Measurements from ENCODE around the gene APOL2. TPM values are rescaled to one million over a fixed set of nuclear protein-coding genes. Genes with fewer than 3 reads are reported as not detected.
A peak's percentile ranks its signal among the peaks of the same experiment; 100 is the strongest.

Gene APOL2
- total RNA-seq, 5 donors from 2014 or later (not counting 1 experiment from before 2014, with no cell fraction given): 38.3 to 80.7 (median 70.6) TPM

DNA sequence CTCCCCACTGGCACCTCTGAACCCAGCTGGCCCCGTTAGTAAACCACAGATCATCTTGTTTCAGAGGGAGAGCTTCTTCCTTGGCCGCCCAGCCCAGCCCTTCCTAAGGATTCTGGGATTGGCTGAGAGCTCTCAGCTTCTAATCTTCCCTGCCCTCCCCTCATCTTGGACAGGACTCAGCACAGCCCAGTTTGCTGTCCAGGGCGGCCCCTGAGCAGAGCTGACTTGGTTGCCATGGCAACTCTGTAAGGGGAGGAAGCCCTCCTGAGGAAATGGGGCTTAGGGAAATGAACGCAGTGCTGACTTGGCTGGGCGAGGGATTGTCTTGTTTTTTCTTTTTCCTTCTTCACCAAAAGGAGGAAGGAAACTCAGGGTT is 42.3 kb downstream of the APOL2 start:
- H3K36me3 ChIP-seq (ENCODE audit: control insufficient read depth in 2 of 2, extremely low read depth in 1 of 2, insufficient read depth in 1 of 2, low read length in 1 of 2): no peaks in the 10 kb centered on the region
- Mint-ChIP-seq H3K4me3 (no peak overlapping the region), H3K27ac (no peak overlapping the region), H3K27me3 (peaks cover 4 to 11% of the 10 kb centered on the region in 2 donors), H3K9me3 (no peaks in the 10 kb centered on the region), H3K4me1 (peaks cover 15 to 22% (median 16%) of the 10 kb centered on the region in 3 donors), H3K36me3 (no peaks in the 10 kb centered on the region)
- H3K27ac ChIP-seq (ENCODE audit: low read length): no peak overlapping the region
- DNase-seq: no peak
- peaks cover 0 to 14% of the 10 kb centered on the region in 2 experiments for H3K4me1 ChIP-seq (ENCODE audit: control insufficient read depth in 1 of 2, extremely low read depth in 1 of 2, insufficient read depth in 2 of 2, low read length in 2 of 2)
- H3K9me3 ChIP-seq: no peaks in the 10 kb centered on the region
- WGBS (ENCODE audit: insufficient coverage): 25% methylated on average over 2 of the region's 5 CpGs
- CTCF ChIA-PET: interaction anchor here (0.8 to 1.2 kb wide), 3 partner anchors 24 to 81 kb away, joined by 3 read pairs; no protein-coding TSS in a partner anchor
- peaks cover 0 to 21% of the 10 kb centered on the region in 2 experiments for H3K27me3 ChIP-seq (replicated peaks in 1 of 2; ENCODE audit: control insufficient read depth in 2 of 2, extremely low read depth in 1 of 2, insufficient read depth in 2 of 2, low read length in 1 of 2)
- POLR2A ChIA-PET: no interaction called here
- H3K4me3 ChIP-seq (ENCODE audit: control insufficient read depth in 1 of 2, extremely low read depth in 1 of 2, low read length in 1 of 2): no peak overlapping the region
- ATAC-seq (replicated peaks in 1 of 4): peak in 1 of 4 experiments; percentile 37

DNA sequence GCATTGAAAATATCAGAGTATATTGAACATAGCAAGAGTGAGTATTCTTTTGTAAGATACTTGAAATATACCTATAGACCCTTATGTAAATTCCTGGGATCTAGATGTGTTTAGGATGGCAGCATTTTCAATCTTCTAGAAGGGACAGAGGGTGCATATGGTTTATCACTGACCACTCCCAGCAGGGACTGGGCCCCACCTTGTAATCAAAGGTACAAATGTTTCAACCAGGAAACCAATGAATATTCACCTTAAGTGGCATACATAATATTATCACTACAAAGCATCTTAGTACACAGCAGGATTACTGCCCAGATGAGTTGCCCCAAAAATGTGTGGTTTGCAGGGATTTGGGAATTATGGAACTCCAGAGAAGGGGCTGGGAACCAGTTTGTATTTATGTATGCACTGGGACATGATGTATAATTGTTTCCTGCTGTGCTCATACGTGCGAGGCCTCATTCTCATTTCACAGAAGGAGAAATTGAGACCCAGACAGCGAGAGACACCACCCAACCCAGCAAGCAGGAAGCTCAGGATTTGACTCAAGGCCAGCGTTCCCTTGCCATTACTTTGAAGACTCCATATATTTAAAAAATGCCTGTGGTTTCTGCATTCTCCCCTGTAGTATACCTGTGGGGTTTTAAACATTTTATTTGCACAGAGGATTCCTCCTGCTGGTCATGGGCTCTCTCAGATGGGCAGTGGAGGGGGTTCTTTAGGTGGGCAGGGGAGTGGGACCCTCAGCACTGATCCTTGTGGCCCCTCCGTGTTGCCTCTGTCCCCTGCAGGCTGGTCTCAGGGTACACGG is 42.9 kb downstream of the APOL2 start:
- Mint-ChIP-seq H3K9me3 (no peaks in the 10 kb centered on the region), H3K27ac (no peak overlapping the region), H3K4me1 (peaks cover 15 to 22% (median 16%) of the 10 kb centered on the region in 3 donors), H3K27me3 (peaks cover 4 to 10% of the 10 kb centered on the region in 2 donors), H3K36me3 (no peaks in the 10 kb centered on the region), H3K4me3 (no peak overlapping the region)
- peaks cover 0 to 20% of the 10 kb centered on the region in 2 experiments for H3K27me3 ChIP-seq (replicated peaks in 1 of 2; ENCODE audit: control insufficient read depth in 2 of 2, extremely low read depth in 1 of 2, insufficient read depth in 2 of 2, low read length in 1 of 2)
- DNase-seq (no peak), ATAC-seq (replicated peaks in 1 of 4) (no peak)
- H3K27ac ChIP-seq (ENCODE audit: low read length): no peak overlapping the region
- ChIA-PET CTCF (interaction anchor here in 1 of 2 donors (1.2 kb wide), 1 partner anchor 25 kb away, joined by 3 read pairs; no protein-coding TSS in a partner anchor), POLR2A (no interaction called here)
- WGBS (ENCODE audit: insufficient coverage): 29% methylated on average over 2 of the region's 6 CpGs
- H3K9me3 ChIP-seq: no peaks in the 10 kb centered on the region
- H3K36me3 ChIP-seq (ENCODE audit: control insufficient read depth in 2 of 2, extremely low read depth in 1 of 2, insufficient read depth in 1 of 2, low read length in 1 of 2): no peaks in the 10 kb centered on the region
- no peak overlapping the region for H3K4me3 ChIP-seq (ENCODE audit: control insufficient read depth in 1 of 2, extremely low read depth in 1 of 2, low read length in 1 of 2)
- peaks cover 0 to 14% of the 10 kb centered on the region in 2 experiments for H3K4me1 ChIP-seq (ENCODE audit: control insufficient read depth in 1 of 2, extremely low read depth in 1 of 2, insufficient read depth in 2 of 2, low read length in 2 of 2)

DNA sequence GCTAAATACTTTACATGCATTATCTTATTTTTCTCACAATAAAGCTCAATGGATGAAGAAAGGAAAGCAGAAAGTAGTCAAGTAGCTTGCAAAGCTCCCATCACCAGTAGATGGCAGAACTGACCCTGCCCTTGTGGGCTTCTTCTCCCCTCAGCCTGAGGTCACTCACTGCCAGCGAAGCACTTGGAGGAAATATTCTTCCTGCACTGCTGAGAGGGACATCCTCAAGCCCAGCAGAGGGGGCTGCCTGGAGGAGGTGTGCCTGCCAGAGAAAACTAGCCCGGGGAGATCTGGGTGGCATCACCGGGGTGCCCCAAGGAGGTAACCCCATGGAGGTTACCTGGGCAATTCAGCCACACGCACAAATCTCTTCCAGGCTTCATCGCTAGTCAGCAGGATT is 44.4 kb downstream of the APOL2 start:
- Histone ChIP-seq H3K27ac (ENCODE audit: low read length) (no peak overlapping the region), H3K9me3 (no peaks in the 10 kb centered on the region), H3K27me3 (replicated peaks in 1 of 2; ENCODE audit: control insufficient read depth in 2 of 2, extremely low read depth in 1 of 2, insufficient read depth in 2 of 2, low read length in 1 of 2) (peaks cover 0 to 21% of the 10 kb centered on the region in 2 experiments), H3K36me3 (ENCODE audit: control insufficient read depth in 2 of 2, extremely low read depth in 1 of 2, insufficient read depth in 1 of 2, low read length in 1 of 2) (no peaks in the 10 kb centered on the region), H3K4me3 (ENCODE audit: control insufficient read depth in 1 of 2, extremely low read depth in 1 of 2, low read length in 1 of 2) (no peak overlapping the region), H3K4me1 (ENCODE audit: control insufficient read depth in 1 of 2, extremely low read depth in 1 of 2, insufficient read depth in 2 of 2, low read length in 2 of 2) (peaks cover 0 to 14% of the 10 kb centered on the region in 2 experiments)
- Mint-ChIP-seq H3K27ac (no peak overlapping the region), H3K27me3 (peaks cover 4 to 7% of the 10 kb centered on the region in 2 donors), H3K4me1 (peaks cover 15 to 22% (median 16%) of the 10 kb centered on the region in 3 donors), H3K36me3 (no peaks in the 10 kb centered on the region), H3K9me3 (no peaks in the 10 kb centered on the region), H3K4me3 (no peak overlapping the region)
- peak in 26 of 35 experiments; percentile 1 to 44 (median 19) for DNase-seq
- ChIA-PET CTCF (interaction anchor here in 1 of 2 donors (0.9 to 1.0 kb wide), 3 partner anchors 26 to 292 kb away, joined by 3 read pairs; no protein-coding TSS in a partner anchor), POLR2A (no interaction called here)
- peak; percentile 58 to 74 (median 66) for ATAC-seq (replicated peaks in 1 of 4)
- WGBS (ENCODE audit: insufficient coverage): 36% methylated on average over 4 of the region's 5 CpGs

DNA sequence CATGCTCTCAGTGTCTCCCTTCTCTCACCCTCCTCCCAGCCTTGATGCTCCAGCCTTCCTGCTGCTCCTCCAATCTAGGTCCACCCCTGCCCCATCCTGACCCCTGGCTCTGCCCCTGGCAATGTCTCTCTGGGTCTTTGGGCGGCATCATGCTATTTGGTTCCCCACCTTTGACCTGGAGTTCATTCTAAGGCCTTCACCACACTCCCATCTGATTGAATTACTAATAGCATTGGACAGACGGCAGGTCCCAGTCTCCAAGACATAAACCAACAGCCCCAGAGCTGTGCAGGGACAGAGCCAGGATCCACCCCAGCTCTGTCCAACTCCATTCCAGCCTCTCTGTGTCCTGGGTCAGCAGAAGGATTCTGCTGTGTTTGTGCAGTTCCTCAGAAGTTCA is 44.9 kb downstream of the APOL2 start:
- ChIA-PET CTCF (interaction anchor here in 1 of 2 donors (0.9 to 1.0 kb wide), 3 partner anchors 27 to 292 kb away, joined by 3 read pairs; no protein-coding TSS in a partner anchor), POLR2A (no interaction called here)
- H3K9me3 Mint-ChIP-seq: no peaks in the 10 kb centered on the region
- no peaks in the 10 kb centered on the region for H3K36me3 Mint-ChIP-seq
- ATAC-seq (replicated peaks in 1 of 4): no peak
- no peak overlapping the region for H3K4me3 Mint-ChIP-seq
- no peaks in the 10 kb centered on the region for H3K9me3 ChIP-seq
- peak overlapping the region in 1 of 2 donors; percentile 34 for H3K27ac Mint-ChIP-seq
- no peak overlapping the region for H3K27ac ChIP-seq (ENCODE audit: low read length)
- H3K4me1 ChIP-seq (ENCODE audit: control insufficient read depth in 1 of 2, extremely low read depth in 1 of 2, insufficient read depth in 2 of 2, low read length in 2 of 2): peaks cover 0 to 14% of the 10 kb centered on the region in 2 experiments
- peaks cover 4 to 6% of the 10 kb centered on the region in 2 donors for H3K27me3 Mint-ChIP-seq
- 82% methylated on average over 2 of the region's 2 CpGs for WGBS (ENCODE audit: insufficient coverage)
- H3K36me3 ChIP-seq (ENCODE audit: control insufficient read depth in 2 of 2, extremely low read depth in 1 of 2, insufficient read depth in 1 of 2, low read length in 1 of 2): no peaks in the 10 kb centered on the region
- no peak for DNase-seq
- H3K27me3 ChIP-seq (replicated peaks in 1 of 2; ENCODE audit: control insufficient read depth in 2 of 2, extremely low read depth in 1 of 2, insufficient read depth in 2 of 2, low read length in 1 of 2): peaks cover 0 to 26% of the 10 kb centered on the region in 2 experiments
- no peak overlapping the region for H3K4me3 ChIP-seq (ENCODE audit: control insufficient read depth in 1 of 2, extremely low read depth in 1 of 2, low read length in 1 of 2)
- H3K4me1 Mint-ChIP-seq: peaks cover 15 to 22% (median 16%) of the 10 kb centered on the region in 3 donors

DNA sequence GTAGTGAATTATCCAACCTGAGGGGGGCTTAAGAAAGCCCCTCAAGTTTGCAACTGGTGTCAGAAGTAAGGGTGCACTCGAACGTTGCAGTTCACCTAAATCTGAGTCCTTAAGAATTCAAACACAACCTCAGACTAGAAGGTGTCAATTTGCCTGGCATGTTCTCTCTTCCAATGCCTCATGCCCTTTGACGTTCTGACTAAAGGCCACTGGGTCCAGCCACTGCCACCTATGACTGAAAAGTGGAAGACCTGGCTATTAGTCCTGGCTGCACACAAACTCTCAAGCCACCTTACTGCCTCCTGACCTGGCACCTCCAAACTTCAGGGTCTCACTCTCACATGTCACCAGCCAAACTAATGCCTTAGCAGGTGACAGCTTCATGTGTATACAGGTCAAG is 45.8 kb downstream of the APOL2 start:
- no peaks in the 10 kb centered on the region for H3K36me3 ChIP-seq (ENCODE audit: control insufficient read depth in 2 of 2, extremely low read depth in 1 of 2, insufficient read depth in 1 of 2, low read length in 1 of 2)
- DNase-seq (no peak), ATAC-seq (replicated peaks in 1 of 4) (no peak)
- H3K9me3 ChIP-seq: no peaks in the 10 kb centered on the region
- ChIA-PET CTCF (no interaction called here), POLR2A (no interaction called here)
- WGBS (ENCODE audit: insufficient coverage): 51% methylated on average over 3 of the region's 3 CpGs
- Mint-ChIP-seq H3K27ac (no peak overlapping the region), H3K36me3 (no peaks in the 10 kb centered on the region), H3K4me3 (no peak overlapping the region), H3K4me1 (peaks cover 15 to 22% (median 16%) of the 10 kb centered on the region in 3 donors), H3K9me3 (no peaks in the 10 kb centered on the region), H3K27me3 (peaks cover 4 to 6% of the 10 kb centered on the region in 2 donors)
- no peak overlapping the region for H3K4me3 ChIP-seq (ENCODE audit: control insufficient read depth in 1 of 2, extremely low read depth in 1 of 2, low read length in 1 of 2)
- peaks cover 0 to 14% of the 10 kb centered on the region in 2 experiments for H3K4me1 ChIP-seq (ENCODE audit: control insufficient read depth in 1 of 2, extremely low read depth in 1 of 2, insufficient read depth in 2 of 2, low read length in 2 of 2)
- peaks cover 0 to 23% of the 10 kb centered on the region in 2 experiments for H3K27me3 ChIP-seq (replicated peaks in 1 of 2; ENCODE audit: control insufficient read depth in 2 of 2, extremely low read depth in 1 of 2, insufficient read depth in 2 of 2, low read length in 1 of 2)
- no peak overlapping the region for H3K27ac ChIP-seq (ENCODE audit: low read length)

DNA sequence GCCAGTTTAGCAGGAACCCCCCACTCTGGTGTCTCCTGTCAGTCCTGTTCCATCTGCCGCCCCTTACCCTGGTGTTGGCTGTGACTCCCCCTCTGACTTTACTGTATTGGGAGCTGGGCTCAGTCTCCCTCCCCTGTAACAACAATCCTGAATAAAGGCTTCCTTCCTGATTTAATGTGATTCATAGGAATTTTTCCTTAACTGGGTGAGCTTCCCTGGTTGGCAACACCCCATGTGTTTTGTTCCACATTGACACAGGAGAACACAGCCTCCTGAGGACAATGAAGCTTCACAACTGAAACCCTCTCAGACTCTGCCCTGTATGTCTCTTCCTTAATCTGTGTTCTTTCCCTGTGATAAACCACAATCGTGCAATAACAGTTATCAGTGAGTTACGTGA is 46.2 kb downstream of the APOL2 start:
- Histone ChIP-seq H3K27ac (ENCODE audit: low read length) (no peak overlapping the region), H3K4me3 (ENCODE audit: control insufficient read depth in 1 of 2, extremely low read depth in 1 of 2, low read length in 1 of 2) (no peak overlapping the region), H3K27me3 (replicated peaks in 1 of 2; ENCODE audit: control insufficient read depth in 2 of 2, extremely low read depth in 1 of 2, insufficient read depth in 2 of 2, low read length in 1 of 2) (peaks cover 0 to 21% of the 10 kb centered on the region in 2 experiments), H3K4me1 (ENCODE audit: control insufficient read depth in 1 of 2, extremely low read depth in 1 of 2, insufficient read depth in 2 of 2, low read length in 2 of 2) (peaks cover 0 to 14% of the 10 kb centered on the region in 2 experiments), H3K36me3 (ENCODE audit: control insufficient read depth in 2 of 2, extremely low read depth in 1 of 2, insufficient read depth in 1 of 2, low read length in 1 of 2) (no peaks in the 10 kb centered on the region), H3K9me3 (no peaks in the 10 kb centered on the region)
- H3K4me1 Mint-ChIP-seq: peaks cover 12 to 18% (median 14%) of the 10 kb centered on the region in 3 donors
- ChIA-PET CTCF (no interaction called here), POLR2A (no interaction called here)
- no peaks in the 10 kb centered on the region for H3K36me3 Mint-ChIP-seq
- WGBS (ENCODE audit: insufficient coverage): no CpG with 5 or more reads among the region's 3 CpGs
- ATAC-seq (replicated peaks in 1 of 4) (no peak), DNase-seq (no peak)
- no peak overlapping the region for H3K4me3 Mint-ChIP-seq
- no peak overlapping the region for H3K27ac Mint-ChIP-seq
- H3K27me3 Mint-ChIP-seq: peaks cover 2 to 3% of the 10 kb centered on the region in 2 donors
- H3K9me3 Mint-ChIP-seq: no peaks in the 10 kb centered on the region

All from T-cell (primary cell).